Activated T-helper 2 cell treated with anti-CD3 and anti-CD28 coated beads, Interferon-gamma antibody, Interleukin-2, Interleukin-4, amounts not matched to agents 10 μg/mL and 5 μg/mL and 100 μg/mL, durations not matched to agents 14 hours and 24 hours and 36 hours (primary cell): ENCODE results near the gene TMEM225B. TPM values are rescaled to one million over a fixed set of nuclear protein-coding genes. Genes with fewer than 3 reads are reported as not detected.
"Not testable (repeated sequence)": the region's sequence is repeated elsewhere in the genome, so short reads cannot be mapped to it uniquely, and the experiment has no call there.

Experiments used
- DNase-seq: peaks from one replicate; pipeline ENCODE4 v3.0.0; 2021; ENCODE audit warnings: low spot score
- H3K27ac Mint-ChIP-seq: one replicate; pipeline ENCODE4 v1.8.0; 2021; ENCODE audit warnings: mixed read lengths
- H3K27me3 Mint-ChIP-seq: one replicate; pipeline ENCODE4 v1.8.0; 2021; ENCODE audit warnings: low read depth, mixed read lengths
- H3K36me3 Mint-ChIP-seq: one replicate; pipeline ENCODE4 v1.8.0; 2021; ENCODE audit warnings: low read depth, mixed read lengths
- H3K4me1 Mint-ChIP-seq: one replicate; pipeline ENCODE4 v1.8.0; 2021; ENCODE audit warnings: low read depth, mixed read lengths
- H3K4me3 Mint-ChIP-seq: one replicate; pipeline ENCODE4 v1.8.0; 2021; ENCODE audit warnings: low read depth, mild to moderate bottlenecking, moderate library complexity, mixed read lengths
- H3K9me3 Mint-ChIP-seq: one replicate; pipeline ENCODE4 v1.8.0; 2021; ENCODE audit warnings: mixed read lengths
- intact Hi-C: fragments of 100-400 bp; cut with micrococcal nuclease; formaldehyde crosslinking; loops from one replicate; pipeline ENCODE4 v1.15.1; 2023
- total RNA-seq: library from RNA; stranded (reverse); gene quantifications from 2 replicates; pipeline ENCODE4 v1.2.3, GENCODE V29; 2022

TMEM225B gene
- total RNA-seq, 1 donor from 2014 or later: 1.9 TPM

- Mint-ChIP-seq H3K4me1 (peaks cover 8% of the 10 kb centered on the region), H3K27me3 (no peaks in the 10 kb centered on the region), H3K9me3 (peaks cover 9% of the 10 kb centered on the region), H3K4me3 (no peak overlapping the region), H3K36me3 (peaks cover 53% of the 10 kb centered on the region), H3K27ac (no peak overlapping the region)
- no peak for DNase-seq
- intact Hi-C loops: no loop called here
Observed at GRCh38 chr7:99653754-99654153, 55.7 kb downstream of the TMEM225B start.

GRCh38 chr7:99654626-99655025 lies 56.6 kb downstream of the TMEM225B start:
- intact Hi-C loops, H3K4me3 Mint-ChIP-seq, H3K4me1 Mint-ChIP-seq, H3K9me3 Mint-ChIP-seq, H3K27ac Mint-ChIP-seq, H3K27me3 Mint-ChIP-seq, DNase-seq: not testable (repeated sequence)
- H3K36me3 Mint-ChIP-seq: peaks cover 57% of the 10 kb centered on the region

- intact Hi-C loops, H3K9me3 Mint-ChIP-seq, H3K27ac Mint-ChIP-seq, H3K4me1 Mint-ChIP-seq, H3K27me3 Mint-ChIP-seq, H3K4me3 Mint-ChIP-seq, DNase-seq: not testable (repeated sequence)
- peaks cover 63% of the 10 kb centered on the region for H3K36me3 Mint-ChIP-seq
Observed at GRCh38 chr7:99657879-99658278, 59.8 kb downstream of the TMEM225B start.

Other genes starting within 250 kb of the TMEM225B start
- 264 and 265 TPM in 2 replicates for gene ARPC1B, start 223.5 kb upstream of the TMEM225B start, total RNA-seq
- gene PDAP1, start 189.7 kb upstream of the TMEM225B start, total RNA-seq: 153 and 159 TPM in 2 replicates
- gene BUD31, start 189.3 kb upstream of the TMEM225B start, total RNA-seq: 123 and 130 TPM in 2 replicates
- gene PTCD1, start 159.5 kb upstream of the TMEM225B start, total RNA-seq: 8.1 and 10.4 TPM in 2 replicates
- gene CPSF4, start 159.3 kb upstream of the TMEM225B start, total RNA-seq: 88.4 and 89.9 TPM in 2 replicates
- 405 and 429 TPM in 2 replicates for gene ATP5MF, start 132.1 kb upstream of the TMEM225B start, total RNA-seq
- 23.2 and 24.3 TPM in 2 replicates for gene ZNF789, start 125.4 kb upstream of the TMEM225B start, total RNA-seq
- gene ZNF394, start 98.0 kb upstream of the TMEM225B start, total RNA-seq: 36.4 and 40.7 TPM in 2 replicates
- gene ZKSCAN5, start 93.6 kb upstream of the TMEM225B start, total RNA-seq: 8.2 and 8.4 TPM in 2 replicates
- 5.2 and 5.6 TPM in 2 replicates for gene FAM200A, start 46.2 kb upstream of the TMEM225B start, total RNA-seq
- gene ZNF655, start 39.6 kb upstream of the TMEM225B start, total RNA-seq: 68.3 and 72.8 TPM in 2 replicates
- gene ZSCAN25, start 18.7 kb downstream of the TMEM225B start, total RNA-seq: 31.2 and 31.7 TPM in 2 replicates
- gene CYP3A5, start 81.7 kb downstream of the TMEM225B start, total RNA-seq: not detected in 2 replicates
- not detected in 2 replicates for gene CYP3A7, start 136.9 kb downstream of the TMEM225B start, total RNA-seq
- not detected in 2 replicates for gene CYP3A4, start 185.9 kb downstream of the TMEM225B start, total RNA-seq
- not detected in 2 replicates for gene CYP3A43, start 229.7 kb downstream of the TMEM225B start, total RNA-seq